GM18508 (cell line): ENCODE measurements around the gene GRM8.

Source experiments
- ATAC-seq: cut with Tn5 transposase; IDR thresholded peaks from one replicate; pipeline ENCODE4 v1.9.1; 2021; ENCODE audit warnings: moderate number of reproducible peaks; ENCODE audit not compliant: insufficient read depth, unreplicated experiment

The GRM8 gene

GRCh38 chr7:127152423-127152822, 100.3 kb downstream of the GRM8 start:
- ATAC-seq: no peak

GRCh38 chr7:127151379-127151778, 101.4 kb downstream of the GRM8 start:
- no peak for ATAC-seq

GRCh38 chr7:127150543-127150942, 102.2 kb downstream of the GRM8 start:
- ATAC-seq: no peak

GRCh38 chr7:127146746-127147536, 105.8 kb downstream of the GRM8 start:
- no peak for ATAC-seq

- no peak for ATAC-seq
Observed at GRCh38 chr7:127137146-127137545, 115.6 kb downstream of the GRM8 start.

- no peak for ATAC-seq
Observed at GRCh38 chr7:127135871-127136485, 116.8 kb downstream of the GRM8 start.

GRCh38 chr7:127123220-127123619, 129.5 kb downstream of the GRM8 start:
- no peak for ATAC-seq

- ATAC-seq: no peak
Observed at GRCh38 chr7:127119517-127119916, 133.2 kb downstream of the GRM8 start.

GRCh38 chr7:127114742-127115265, 137.9 kb downstream of the GRM8 start:
- ATAC-seq: no peak

GRCh38 chr7:127107601-127108007, 145.1 kb downstream of the GRM8 start:
- ATAC-seq: peak; percentile 89

GRCh38 chr7:127093340-127093739, 159.4 kb downstream of the GRM8 start:
- ATAC-seq: no peak

- ATAC-seq: no peak
Observed at GRCh38 chr7:127091620-127092019, 161.1 kb downstream of the GRM8 start.

GRCh38 chr7:127089146-127089545, 163.6 kb downstream of the GRM8 start:
- ATAC-seq: no peak

- no peak for ATAC-seq
Observed at GRCh38 chr7:127081539-127081938, 171.2 kb downstream of the GRM8 start.

GRCh38 chr7:127080576-127080975, 172.2 kb downstream of the GRM8 start:
- no peak for ATAC-seq

- ATAC-seq: no peak
Observed at GRCh38 chr7:127066974-127067373, 185.8 kb downstream of the GRM8 start.

- no peak for ATAC-seq
Observed at GRCh38 chr7:127059475-127059874, 193.3 kb downstream of the GRM8 start.

- ATAC-seq: no peak
Observed at GRCh38 chr7:127057918-127058317, 194.8 kb downstream of the GRM8 start.

GRCh38 chr7:127056202-127056601, 196.5 kb downstream of the GRM8 start:
- ATAC-seq: no peak

GRCh38 chr7:127047521-127047920, 205.2 kb downstream of the GRM8 start:
- peak; percentile 54 for ATAC-seq

GRCh38 chr7:127041689-127042452, 210.9 kb downstream of the GRM8 start:
- no peak for ATAC-seq
